Measurements from ENCODE around the gene CNIH3.

The CNIH3 gene

GRCh38 chr1:224711876-224712275, 95.8 kb downstream of the CNIH3 start:
- Histone ChIP-seq H3K36me3 (ENCODE audit: control insufficient read depth, insufficient read depth, low read length) (no peaks in the 10 kb centered on the region), H3K27me3 (ENCODE audit: control insufficient read depth, insufficient read depth, low read length) (no peaks in the 10 kb centered on the region), H3K9ac (ENCODE audit: low read depth, low read length) (no peak overlapping the region), H3K4me1 (ENCODE audit: control insufficient read depth, insufficient read depth, low read length) (no peaks in the 10 kb centered on the region), H3K4me3 (ENCODE audit: low read depth, low read length) (no peak overlapping the region), H3K9me3 (ENCODE audit: control insufficient read depth, insufficient read depth, low read length) (no peaks in the 10 kb centered on the region)

- H3K27me3 ChIP-seq (ENCODE audit: control insufficient read depth, insufficient read depth, low read length), result no peaks in the 10 kb centered on the region
- H3K9me3 ChIP-seq (ENCODE audit: control insufficient read depth, insufficient read depth, low read length), result no peaks in the 10 kb centered on the region
- H3K9ac ChIP-seq (ENCODE audit: low read depth, low read length), result no peak overlapping the region
- H3K4me3 ChIP-seq (ENCODE audit: low read depth, low read length), result no peak overlapping the region
- H3K4me1 ChIP-seq (ENCODE audit: control insufficient read depth, insufficient read depth, low read length), result no peaks in the 10 kb centered on the region
- H3K36me3 ChIP-seq (ENCODE audit: control insufficient read depth, insufficient read depth, low read length), result no peaks in the 10 kb centered on the region
Observed at GRCh38 chr1:224713228-224713627, 97.1 kb downstream of the CNIH3 start.

GRCh38 chr1:224714553-224714952, 98.4 kb downstream of the CNIH3 start:
- Histone ChIP-seq H3K4me3 (ENCODE audit: low read depth, low read length) (no peak overlapping the region), H3K4me1 (ENCODE audit: control insufficient read depth, insufficient read depth, low read length) (no peaks in the 10 kb centered on the region), H3K36me3 (ENCODE audit: control insufficient read depth, insufficient read depth, low read length) (no peaks in the 10 kb centered on the region), H3K9ac (ENCODE audit: low read depth, low read length) (no peak overlapping the region), H3K9me3 (ENCODE audit: control insufficient read depth, insufficient read depth, low read length) (no peaks in the 10 kb centered on the region), H3K27me3 (ENCODE audit: control insufficient read depth, insufficient read depth, low read length) (no peaks in the 10 kb centered on the region)

GRCh38 chr1:224718470-224719053, 102.4 kb downstream of the CNIH3 start:
- H3K4me1 ChIP-seq (ENCODE audit: control insufficient read depth, insufficient read depth, low read length), result no peaks in the 10 kb centered on the region
- no peaks in the 10 kb centered on the region for H3K9me3 ChIP-seq (ENCODE audit: control insufficient read depth, insufficient read depth, low read length)
- H3K4me3 ChIP-seq (ENCODE audit: low read depth, low read length), result no peak overlapping the region
- no peaks in the 10 kb centered on the region for H3K36me3 ChIP-seq (ENCODE audit: control insufficient read depth, insufficient read depth, low read length)
- no peaks in the 10 kb centered on the region for H3K27me3 ChIP-seq (ENCODE audit: control insufficient read depth, insufficient read depth, low read length)
- no peak overlapping the region for H3K9ac ChIP-seq (ENCODE audit: low read depth, low read length)

- H3K4me3 ChIP-seq (ENCODE audit: low read depth, low read length), result no peak overlapping the region
- H3K9ac ChIP-seq (ENCODE audit: low read depth, low read length), result no peak overlapping the region
- H3K36me3 ChIP-seq (ENCODE audit: control insufficient read depth, insufficient read depth, low read length), result no peaks in the 10 kb centered on the region
- H3K9me3 ChIP-seq (ENCODE audit: control insufficient read depth, insufficient read depth, low read length), result no peaks in the 10 kb centered on the region
- no peaks in the 10 kb centered on the region for H3K4me1 ChIP-seq (ENCODE audit: control insufficient read depth, insufficient read depth, low read length)
- no peaks in the 10 kb centered on the region for H3K27me3 ChIP-seq (ENCODE audit: control insufficient read depth, insufficient read depth, low read length)
Observed at GRCh38 chr1:224719716-224720115, 103.6 kb downstream of the CNIH3 start.

- H3K9ac ChIP-seq (ENCODE audit: low read depth, low read length), result no peak overlapping the region
- no peaks in the 10 kb centered on the region for H3K36me3 ChIP-seq (ENCODE audit: control insufficient read depth, insufficient read depth, low read length)
- H3K4me3 ChIP-seq (ENCODE audit: low read depth, low read length), result no peak overlapping the region
- H3K9me3 ChIP-seq (ENCODE audit: control insufficient read depth, insufficient read depth, low read length), result no peaks in the 10 kb centered on the region
- no peaks in the 10 kb centered on the region for H3K4me1 ChIP-seq (ENCODE audit: control insufficient read depth, insufficient read depth, low read length)
- H3K27me3 ChIP-seq (ENCODE audit: control insufficient read depth, insufficient read depth, low read length), result no peaks in the 10 kb centered on the region
Observed at GRCh38 chr1:224720216-224720615, 104.1 kb downstream of the CNIH3 start.

- no peak overlapping the region for H3K9ac ChIP-seq (ENCODE audit: low read depth, low read length)
- H3K4me3 ChIP-seq (ENCODE audit: low read depth, low read length), result no peak overlapping the region
- no peaks in the 10 kb centered on the region for H3K36me3 ChIP-seq (ENCODE audit: control insufficient read depth, insufficient read depth, low read length)
- no peaks in the 10 kb centered on the region for H3K4me1 ChIP-seq (ENCODE audit: control insufficient read depth, insufficient read depth, low read length)
- no peaks in the 10 kb centered on the region for H3K9me3 ChIP-seq (ENCODE audit: control insufficient read depth, insufficient read depth, low read length)
- H3K27me3 ChIP-seq (ENCODE audit: control insufficient read depth, insufficient read depth, low read length), result no peaks in the 10 kb centered on the region
Observed at GRCh38 chr1:224721000-224721399, 104.9 kb downstream of the CNIH3 start.

GRCh38 chr1:224722838-224723237, 106.7 kb downstream of the CNIH3 start:
- H3K9me3 ChIP-seq (ENCODE audit: control insufficient read depth, insufficient read depth, low read length), result no peaks in the 10 kb centered on the region
- H3K4me1 ChIP-seq (ENCODE audit: control insufficient read depth, insufficient read depth, low read length), result no peaks in the 10 kb centered on the region
- H3K27me3 ChIP-seq (ENCODE audit: control insufficient read depth, insufficient read depth, low read length), result no peaks in the 10 kb centered on the region

GRCh38 chr1:224724566-224724965, 108.4 kb downstream of the CNIH3 start:
- Histone ChIP-seq H3K36me3 (ENCODE audit: control insufficient read depth, insufficient read depth, low read length) (no peaks in the 10 kb centered on the region), H3K27me3 (ENCODE audit: control insufficient read depth, insufficient read depth, low read length) (no peaks in the 10 kb centered on the region), H3K9ac (ENCODE audit: low read depth, low read length) (no peak overlapping the region), H3K4me1 (ENCODE audit: control insufficient read depth, insufficient read depth, low read length) (no peaks in the 10 kb centered on the region), H3K4me3 (ENCODE audit: low read depth, low read length) (no peak overlapping the region), H3K9me3 (ENCODE audit: control insufficient read depth, insufficient read depth, low read length) (no peaks in the 10 kb centered on the region)

More at GRCh38 chr1:224722838-224723237, 106.7 kb downstream of the CNIH3 start:
- no peaks in the 10 kb centered on the region for H3K36me3 ChIP-seq (ENCODE audit: control insufficient read depth, insufficient read depth, low read length)
- H3K9ac ChIP-seq (ENCODE audit: low read depth, low read length), result no peak overlapping the region
- no peak overlapping the region for H3K4me3 ChIP-seq (ENCODE audit: low read depth, low read length)

GRCh38 chr1:224726441-224727182, 110.5 kb downstream of the CNIH3 start:
- H3K9me3 ChIP-seq (ENCODE audit: control insufficient read depth, insufficient read depth, low read length), result no peaks in the 10 kb centered on the region
- no peaks in the 10 kb centered on the region for H3K4me1 ChIP-seq (ENCODE audit: control insufficient read depth, insufficient read depth, low read length)
- no peak overlapping the region for H3K4me3 ChIP-seq (ENCODE audit: low read depth, low read length)
- no peaks in the 10 kb centered on the region for H3K36me3 ChIP-seq (ENCODE audit: control insufficient read depth, insufficient read depth, low read length)
- H3K27me3 ChIP-seq (ENCODE audit: control insufficient read depth, insufficient read depth, low read length), result no peaks in the 10 kb centered on the region
- H3K9ac ChIP-seq (ENCODE audit: low read depth, low read length), result no peak overlapping the region

GRCh38 chr1:224727351-224728289, 111.5 kb downstream of the CNIH3 start:
- Histone ChIP-seq H3K27me3 (ENCODE audit: control insufficient read depth, insufficient read depth, low read length) (no peaks in the 10 kb centered on the region), H3K9me3 (ENCODE audit: control insufficient read depth, insufficient read depth, low read length) (no peaks in the 10 kb centered on the region), H3K4me1 (ENCODE audit: control insufficient read depth, insufficient read depth, low read length) (no peaks in the 10 kb centered on the region), H3K4me3 (ENCODE audit: low read depth, low read length) (no peak overlapping the region), H3K36me3 (ENCODE audit: control insufficient read depth, insufficient read depth, low read length) (no peaks in the 10 kb centered on the region), H3K9ac (ENCODE audit: low read depth, low read length) (no peak overlapping the region)

Measured in iPS-15b (cell line).